ENCODE data around the gene MYPOP. TPM values are rescaled to one million over a fixed set of nuclear protein-coding genes. Genes with fewer than 3 reads are reported as not detected.
A peak's percentile ranks its signal among the peaks of the same experiment; 100 is the strongest.

The MYPOP gene
- total and polyA plus RNA-seq, 4 donors, result 0.70 to 3.0 (median 1.3) TPM

GRCh38 chr19:45872095-45872919 is 30.1 kb downstream of the MYPOP start:
- DNase-seq (ENCODE audit: low spot score), result no peak
- Histone ChIP-seq H3K36me3 (ENCODE audit: control insufficient read depth in 4 of 4, insufficient read depth in 3 of 4, low read depth in 1 of 4, low read length in 3 of 4) (peaks cover 0 to 4% (median 1%) of the 10 kb centered on the region in 4 donors), H3K9me3 (ENCODE audit: control insufficient read depth in 4 of 4, low read length in 3 of 4) (no peaks in the 10 kb centered on the region), H3K9ac (ENCODE audit: low read depth in 1 of 2, low read length in 2 of 2) (no peak overlapping the region), H3K27ac (ENCODE audit: low read depth in 1 of 2, low read length in 2 of 2) (peak overlapping the region; percentile 89 to 94), H3K4me1 (ENCODE audit: control insufficient read depth in 4 of 4, insufficient read depth in 4 of 4, low read length in 3 of 4) (peaks cover 24 to 71% (median 41%) of the 10 kb centered on the region in 4 donors), H3K27me3 (ENCODE audit: control insufficient read depth in 4 of 4, insufficient read depth in 4 of 4, low read length in 3 of 4) (no peaks in the 10 kb centered on the region), H3K4me3 (ENCODE audit: low read depth in 1 of 3, low read length in 3 of 3) (no peak overlapping the region)
- no peak for TF ChIP-seq CTCF (IDR thresholded peaks at IDR 0.05; ENCODE audit: low read depth, low read length, missing input control)
- TF ChIP-seq JUND (IDR thresholded peaks at IDR 0.05), result no peak
- no peak for TF ChIP-seq ZBTB33 (IDR thresholded peaks at IDR 0.05)
- no peak for TF ChIP-seq RAD21 (IDR thresholded peaks at IDR 0.05)
- TF ChIP-seq HNF4A (conservative IDR thresholded peaks at IDR 0.05), result no peak
- no peak for TF ChIP-seq YY1 (IDR thresholded peaks at IDR 0.05)
- TF ChIP-seq SP1 (IDR thresholded peaks at IDR 0.05), result no peak
- TF ChIP-seq MAX (IDR thresholded peaks at IDR 0.05), result no peak
- TF ChIP-seq FOXA1 (IDR thresholded peaks at IDR 0.05), result no peak
- no peak for TF ChIP-seq ATF3 (IDR thresholded peaks at IDR 0.05)
- TF ChIP-seq NR2F2 (IDR thresholded peaks at IDR 0.05), result no peak
- TF ChIP-seq RXRA (IDR thresholded peaks at IDR 0.05), result no peak
- no peak for TF ChIP-seq REST (IDR thresholded peaks at IDR 0.05)
- no peak for TF ChIP-seq GABPA (IDR thresholded peaks at IDR 0.05 in 1 of 2, conservative IDR thresholded peaks at IDR 0.05 in 1 of 2)
- no peak for TF ChIP-seq FOXA2 (IDR thresholded peaks at IDR 0.05)
- TF ChIP-seq TAF1 (conservative IDR thresholded peaks at IDR 0.05), result no peak
- no peak for TF ChIP-seq EGR1 (IDR thresholded peaks at IDR 0.05; ENCODE audit: low read depth in 2 of 2)
- no peak for TF ChIP-seq HNF4G (IDR thresholded peaks at IDR 0.05)
- WGBS, result 91% methylated on average over 34 of the region's 34 CpGs
